Measurements from ENCODE around the gene CARMIL3. TPM values are rescaled to one million over a fixed set of nuclear protein-coding genes. Genes with fewer than 3 reads are reported as not detected.
A peak's percentile ranks its signal among the peaks of the same experiment; 100 is the strongest.
"Not testable (repeated sequence)": the region's sequence is repeated elsewhere in the genome, so short reads cannot be mapped to it uniquely, and the experiment has no call there.

The CARMIL3 gene
- total RNA-seq (2014; rRNA removed; shearing (Covaris generic)) (under 0.01 TPM in 1 of 2 replicates, not detected in the other), polyA plus RNA-seq (2016; fragmentation: Nextera tagmentation; extraction: Ambion mirVana) (not detected in 2 replicates)

- H2AFZ ChIP-seq = peak within 1 kb of the TSS; percentile 72
- H3F3A ChIP-seq (ENCODE audit: insufficient read depth) = no peaks in the 10 kb centered on the region
- H3K27me3 ChIP-seq (replicated peaks; ENCODE audit: insufficient read depth) = peaks cover 31% of the 10 kb centered on the region
- WGBS, 2 experiments (ENCODE audit: low coverage in 1 of 2, low lambda C conversion rate in 2 of 2, missing lambda C conversion rate in 2 of 2) = 1 to 2% methylated on average over 71 to 88 of the region's 92 CpGs
- no peak within 1 kb of the TSS for H3K27ac ChIP-seq
- H3K4me1 ChIP-seq (ENCODE audit: insufficient read depth) = no peaks in the 10 kb centered on the region
- H3K79me2 ChIP-seq (ENCODE audit: insufficient read depth) = no peaks in the 10 kb centered on the region
- H3K4me3 ChIP-seq = peak within 1 kb of the TSS; percentile 65
- H3K4me2 ChIP-seq (ENCODE audit: unreplicated experiment) = peak within 1 kb of the TSS; percentile 90
- H3K9me2 ChIP-seq (ENCODE audit: insufficient read depth) = no peaks in the 10 kb centered on the region
- H3K9ac ChIP-seq = peak within 1 kb of the TSS; percentile 26; the same call in 1 of the 2 replicates
- TF ChIP-seq EZH2 (IDR thresholded peaks at IDR 0.05; ENCODE audit: insufficient read depth, poor library complexity, severe bottlenecking) (no peak), EZH2phosphoT487 (IDR thresholded peaks at IDR 0.05; ENCODE audit: insufficient read depth, low read depth) (no peak)
- in situ Hi-C loops (cut with MboI) = no loop called here
- H4K20me1 ChIP-seq (ENCODE audit: insufficient read depth) = no peaks in the 10 kb centered on the region
- peak; percentile 71 for DNase-seq
- H3K9me3 ChIP-seq (ENCODE audit: low read depth) = no peaks in the 10 kb centered on the region
- no peaks in the 10 kb centered on the region for H3K36me3 ChIP-seq (ENCODE audit: low read depth)
Observed at GRCh38 chr14:24051789-24052655, at the start of gene CARMIL3. TSS of gene CARMIL3 (plus strand) at chr14:24052009. CDS start at chr14:24052154, 145 bp downstream.

- H3K9me2 ChIP-seq (ENCODE audit: insufficient read depth); H3K4me1 ChIP-seq (ENCODE audit: insufficient read depth); H4K20me1 ChIP-seq (ENCODE audit: insufficient read depth); H3K36me3 ChIP-seq (ENCODE audit: low read depth); H3K9me3 ChIP-seq (ENCODE audit: low read depth); H3K79me2 ChIP-seq (ENCODE audit: insufficient read depth); DNase-seq; H3K27ac ChIP-seq; H3K27me3 ChIP-seq (replicated peaks; ENCODE audit: insufficient read depth); H3F3A ChIP-seq (ENCODE audit: insufficient read depth); in situ Hi-C loops (cut with MboI): not testable (repeated sequence)
- 0% methylated on average over 1 of the region's 15 CpGs for WGBS, 2 experiments (ENCODE audit: low coverage in 1 of 2, low lambda C conversion rate in 2 of 2, missing lambda C conversion rate in 2 of 2)
- H3K9ac ChIP-seq = peak overlapping the region; percentile 62
- peak overlapping the region; percentile 70 for H3K4me2 ChIP-seq (ENCODE audit: unreplicated experiment)
- H3K4me3 ChIP-seq = peak overlapping the region; percentile 61
- peak overlapping the region; percentile 73 for H2AFZ ChIP-seq
Observed at GRCh38 chr14:24006471-24006816, 45.4 kb upstream of the CARMIL3 start.

- H3K9me2 ChIP-seq (ENCODE audit: insufficient read depth); H3K4me1 ChIP-seq (ENCODE audit: insufficient read depth); H3K36me3 ChIP-seq (ENCODE audit: low read depth); in situ Hi-C loops (cut with MboI); H3K79me2 ChIP-seq (ENCODE audit: insufficient read depth); H3K27me3 ChIP-seq (replicated peaks; ENCODE audit: insufficient read depth); H4K20me1 ChIP-seq (ENCODE audit: insufficient read depth); H3K9me3 ChIP-seq (ENCODE audit: low read depth); H3K27ac ChIP-seq; H3F3A ChIP-seq (ENCODE audit: insufficient read depth): not testable (repeated sequence)
- peak; percentile 57 for DNase-seq
- WGBS, 2 experiments (ENCODE audit: low coverage in 1 of 2, low lambda C conversion rate in 2 of 2, missing lambda C conversion rate in 2 of 2) = 9 to 13% methylated on average over 10 to 17 of the region's 62 CpGs
- peak overlapping the region; percentile 62 for H3K9ac ChIP-seq
- H2AFZ ChIP-seq = peak overlapping the region; percentile 73
- peak overlapping the region; percentile 70 for H3K4me2 ChIP-seq (ENCODE audit: unreplicated experiment)
- H3K4me3 ChIP-seq = peak overlapping the region; percentile 61
Observed at GRCh38 chr14:24006817-24007652, 44.8 kb upstream of the CARMIL3 start.

GRCh38 chr14:24011051-24011450 is 40.8 kb upstream of the CARMIL3 start:
- Histone ChIP-seq H3K4me3 (no peak overlapping the region), H3K9ac (no peak overlapping the region), H3K4me2 (ENCODE audit: unreplicated experiment) (no peak overlapping the region), H3K9me3 (ENCODE audit: low read depth) (no peaks in the 10 kb centered on the region), H3K9me2 (ENCODE audit: insufficient read depth) (no peaks in the 10 kb centered on the region), H2AFZ (no peak overlapping the region), H3K27ac (no peak overlapping the region), H3K79me2 (ENCODE audit: insufficient read depth) (no peaks in the 10 kb centered on the region), H3K36me3 (ENCODE audit: low read depth) (no peaks in the 10 kb centered on the region), H3F3A (ENCODE audit: insufficient read depth) (no peaks in the 10 kb centered on the region), H3K27me3 (replicated peaks; ENCODE audit: insufficient read depth) (no peaks in the 10 kb centered on the region), H3K4me1 (ENCODE audit: insufficient read depth) (no peaks in the 10 kb centered on the region), H4K20me1 (ENCODE audit: insufficient read depth) (no peaks in the 10 kb centered on the region)
- 48 to 67% methylated on average over 2 of the region's 2 CpGs for WGBS, 2 experiments (ENCODE audit: low coverage in 1 of 2, low lambda C conversion rate in 2 of 2, missing lambda C conversion rate in 2 of 2)
- DNase-seq = no peak
- no peak for TF ChIP-seq EZH2phosphoT487 (IDR thresholded peaks at IDR 0.05; ENCODE audit: insufficient read depth, low read depth)
- no peak for TF ChIP-seq EZH2 (IDR thresholded peaks at IDR 0.05; ENCODE audit: insufficient read depth, poor library complexity, severe bottlenecking)
- in situ Hi-C loops (cut with MboI) = no loop called here

GRCh38 chr14:24012726-24013273 is 39.0 kb upstream of the CARMIL3 start:
- H3K27me3 ChIP-seq (replicated peaks; ENCODE audit: insufficient read depth); H2AFZ ChIP-seq; DNase-seq; H3K9me2 ChIP-seq (ENCODE audit: insufficient read depth); in situ Hi-C loops (cut with MboI); H3K4me2 ChIP-seq (ENCODE audit: unreplicated experiment); H3K9me3 ChIP-seq (ENCODE audit: low read depth); H4K20me1 ChIP-seq (ENCODE audit: insufficient read depth); H3K4me1 ChIP-seq (ENCODE audit: insufficient read depth); H3K36me3 ChIP-seq (ENCODE audit: low read depth); H3K27ac ChIP-seq; H3F3A ChIP-seq (ENCODE audit: insufficient read depth); H3K4me3 ChIP-seq; H3K9ac ChIP-seq; H3K79me2 ChIP-seq (ENCODE audit: insufficient read depth): not testable (repeated sequence)
- WGBS, 2 experiments (ENCODE audit: low coverage in 1 of 2, low lambda C conversion rate in 2 of 2, missing lambda C conversion rate in 2 of 2) = 70 to 81% methylated on average over 4 of the region's 4 CpGs

Measured in GM23248 (cell line).